GM12878 (cell line): ENCODE results near the gene CDC42SE2.

Source experiments
- EZH2 ChIP-seq: IDR thresholded peaks from 2 replicates; pipeline ENCODE4 v1.6.1; 2012; ENCODE audit warnings: low read depth, mild to moderate bottlenecking, control low read depth, inconsistent platforms, low read length, borderline replicate concordance; ENCODE audit not compliant: control insufficient read depth
- POLR2A ChIP-seq: IDR thresholded peaks from 2 replicates; pipeline ENCODE4 v1.6.1; 2011; ENCODE audit warnings: low read depth, mild to moderate bottlenecking, low read length
- SRF ChIP-seq, 2 experiments: IDR thresholded peaks; 2 replicates each; pipeline ENCODE4 v1.6.1; 2011; ENCODE audit warnings: low read depth in 2 of 2, low read length in 2 of 2, mild to moderate bottlenecking in 1 of 2, moderate library complexity in 1 of 2
- TF ChIP-seq, protein P1 (sequence below), 3 experiments: IDR thresholded peaks in 2 of 3; conservative IDR thresholded peaks in 1 of 3; 2 replicates each; pipeline ENCODE4 v1.5.1; 2011; ENCODE audit warnings: low read depth in 3 of 3, low read length in 3 of 3, mild to moderate bottlenecking in 3 of 3, control low read depth in 2 of 3, moderate library complexity in 2 of 3, inconsistent platforms in 1 of 3, mixed read lengths in 1 of 3; ENCODE audit not compliant: control insufficient read depth in 2 of 3, insufficient read depth in 1 of 3; ENCODE audit errors: extremely low read depth in 1 of 3

DNA sequence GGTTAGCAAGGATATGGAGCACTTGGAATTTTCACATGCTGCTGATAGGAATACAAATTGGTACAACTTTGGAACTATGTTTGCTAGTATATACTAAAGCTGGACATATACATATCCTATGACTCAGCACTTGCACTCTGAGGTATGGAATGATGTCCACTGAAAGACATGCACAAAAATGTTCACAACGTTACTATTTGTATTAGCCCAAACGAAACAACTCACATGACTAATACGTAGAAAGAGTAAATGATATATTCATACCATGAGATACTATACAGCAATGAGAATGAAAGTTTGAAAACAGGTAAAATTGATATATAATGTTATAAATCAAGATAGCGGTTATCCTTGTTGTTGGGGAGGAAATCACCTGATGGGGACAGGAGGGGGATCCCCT lies 45.5 kb upstream of the CDC42SE2 start:
- TF ChIP-seq SRF (IDR thresholded peaks at IDR 0.05; ENCODE audit: low read depth in 2 of 2, low read length in 2 of 2) (no peak), EZH2 (no peak), POLR2A (no peak)
- TF ChIP-seq, protein P1, sequence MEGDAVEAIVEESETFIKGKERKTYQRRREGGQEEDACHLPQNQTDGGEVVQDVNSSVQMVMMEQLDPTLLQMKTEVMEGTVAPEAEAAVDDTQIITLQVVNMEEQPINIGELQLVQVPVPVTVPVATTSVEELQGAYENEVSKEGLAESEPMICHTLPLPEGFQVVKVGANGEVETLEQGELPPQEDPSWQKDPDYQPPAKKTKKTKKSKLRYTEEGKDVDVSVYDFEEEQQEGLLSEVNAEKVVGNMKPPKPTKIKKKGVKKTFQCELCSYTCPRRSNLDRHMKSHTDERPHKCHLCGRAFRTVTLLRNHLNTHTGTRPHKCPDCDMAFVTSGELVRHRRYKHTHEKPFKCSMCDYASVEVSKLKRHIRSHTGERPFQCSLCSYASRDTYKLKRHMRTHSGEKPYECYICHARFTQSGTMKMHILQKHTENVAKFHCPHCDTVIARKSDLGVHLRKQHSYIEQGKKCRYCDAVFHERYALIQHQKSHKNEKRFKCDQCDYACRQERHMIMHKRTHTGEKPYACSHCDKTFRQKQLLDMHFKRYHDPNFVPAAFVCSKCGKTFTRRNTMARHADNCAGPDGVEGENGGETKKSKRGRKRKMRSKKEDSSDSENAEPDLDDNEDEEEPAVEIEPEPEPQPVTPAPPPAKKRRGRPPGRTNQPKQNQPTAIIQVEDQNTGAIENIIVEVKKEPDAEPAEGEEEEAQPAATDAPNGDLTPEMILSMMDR (IDR thresholded peaks at IDR 0.05 in 2 of 3, conservative IDR thresholded peaks at IDR 0.05 in 1 of 3; ENCODE audit: control insufficient read depth in 2 of 3, extremely low read depth in 1 of 3, insufficient read depth in 1 of 3, low read depth in 3 of 3, low read length in 3 of 3) = no peak
